ENCODE results near the gene RPL7A.

- TF ChIP-seq CTCF (IDR thresholded peaks at IDR 0.05) (no peak), NR2C2 (CRISPR knock-in tag; IDR thresholded peaks at IDR 0.05) (no peak), E2F1 (CRISPR knock-in tag; IDR thresholded peaks at IDR 0.05) (no peak), ZNF138 (CRISPR knock-in tag; conservative IDR thresholded peaks at IDR 0.05) (no peak), IRF2 (CRISPR knock-in tag; IDR thresholded peaks at IDR 0.05; ENCODE audit: borderline replicate concordance, low read depth) (no peak), ATF2 (CRISPR knock-in tag; IDR thresholded peaks at IDR 0.05; ENCODE audit: borderline replicate concordance, low read depth) (no peak), CREB1 (CRISPR knock-in tag; IDR thresholded peaks at IDR 0.05) (no peak), USF1 (CRISPR knock-in tag; IDR thresholded peaks at IDR 0.05) (no peak)
Observed at GRCh38 chr9:133307301-133307700, 40.7 kb upstream of the RPL7A start.

Data from WTC11 (cell line).